Thyroid gland (tissue), 4 donors: ENCODE data around the gene OSR1.

Source experiments
- CTCF ChIP-seq, 6 experiments: fragments of 200-600 bp in 3 of 6; fragments of 450-650 bp in 3 of 6; sonication (generic) in 3 of 6; IDR thresholded peaks; one replicate each; pipeline ENCODE4 v1.5.1; 2016 to 2019; ENCODE audit warnings: antibody characterized with exemption in 6 of 6, mild to moderate bottlenecking in 2 of 6, inconsistent platforms in 1 of 6, moderate library complexity in 1 of 6
- POLR2A ChIP-seq, 2 donors: fragments of 450-650 bp; IDR thresholded peaks; one replicate each; pipeline ENCODE4 v1.6.1; 2017; ENCODE audit warnings: antibody characterized with exemption in 2 of 2, mild to moderate bottlenecking in 2 of 2, moderate library complexity in 1 of 2

GRCh38 chr2:19330436-19330835 is 28.0 kb downstream of the OSR1 start:
- TF ChIP-seq CTCF (IDR thresholded peaks at IDR 0.05) (no peak), POLR2A (IDR thresholded peaks at IDR 0.05) (no peak)
